Ovary (tissue), 9 donors: Measurements from ENCODE around the gene JAG1. TPM values are rescaled to one million over a fixed set of nuclear protein-coding genes. Genes with fewer than 3 reads are reported as not detected.
"Not testable (repeated sequence)": the region's sequence is repeated elsewhere in the genome, so short reads cannot be mapped to it uniquely, and the experiment has no call there.

ENCODE experiments used
- DNase-seq, 5 donors: peaks; one replicate each; pipeline ENCODE4 v3.0.0-alpha.2; 2019 to 2020
- H3K27ac ChIP-seq, 2 donors: fragments of 200-600 bp; one replicate each; pipeline versions ENCODE4 v1.5.1 to v1.8.0; 2019 to 2022
- H3K27me3 ChIP-seq: fragments of 200-600 bp; one replicate; pipeline ENCODE4 v1.8.0; 2022
- H3K36me3 ChIP-seq: fragments of 200-600 bp; sonication (generic); one replicate; pipeline ENCODE4 v1.5.1; 2019
- H3K4me1 ChIP-seq: one replicate; pipeline ENCODE4 v1.8.1; 2013; ENCODE audit warnings: mild to moderate bottlenecking, moderate library complexity; ENCODE audit not compliant: insufficient read depth
- H3K4me3 ChIP-seq: fragments of 200-600 bp; sonication (generic); one replicate; pipeline ENCODE4 v1.5.1; 2017
- H3K9me3 ChIP-seq, 2 donors: fragments of 200-600 bp in 1 of 2; sonication (generic) in 1 of 2; one replicate each; pipeline versions ENCODE4 v1.5.1 to v1.8.1; 2013 to 2019; ENCODE audit warnings: mild to moderate bottlenecking in 1 of 2, moderate library complexity in 1 of 2
- CTCF ChIP-seq, 3 donors: fragments of 450-650 bp in 2 of 3; fragments of 200-600 bp in 1 of 3; IDR thresholded peaks; one replicate each; pipeline versions ENCODE4 v1.5.1 to v1.8.0; 2016 to 2022; ENCODE audit warnings: antibody characterized with exemption in 3 of 3, mild to moderate bottlenecking in 1 of 3
- EP300 ChIP-seq: sonication (generic); formaldehyde crosslinking; IDR thresholded peaks from one replicate; pipeline ENCODE4 v1.6.1; 2017; ENCODE audit warnings: antibody characterized with exemption
- POLR2A ChIP-seq: fragments of 450-650 bp; IDR thresholded peaks from one replicate; pipeline ENCODE4 v1.6.1; 2017; ENCODE audit warnings: antibody characterized with exemption, mild to moderate bottlenecking, moderate library complexity
- WGBS, 3 donors: extraction: QIAGEN DNeasy Blood & Tissue Kit in 1 of 3; methylation state at CpG; one replicate each; pipeline versions ENCODE4 v1.1.5 to v1.1.7; 2013 to 2017; 5-methylcytosine and 5-hydroxymethylcytosine counted together
- intact Hi-C, 4 donors: fragments of 100-400 bp; cut with DNase I; formaldehyde crosslinking; loops; one replicate each; pipeline versions ENCODE4 v1.11.0 to v1.15.1; 2022 to 2023
- polyA plus RNA-seq, 2 donors: library from polyadenylated mRNA; stranded (reverse); fragments of 200-250 nt in 1 of 2; fragments of 350-450 nt in 1 of 2; fragmentation: Illumina TruSeq in 1 of 2; extraction: RNeasy Lipid Tissue Mini Kit (QIAGEN cat#74804) in 1 of 2; gene quantifications; one replicate each; pipeline ENCODE4 v1.2.3, GENCODE V29; 2013 to 2014
- total RNA-seq, 7 donors: library from RNA; depleted of rRNA in 2 of 7; stranded (reverse); fragments of >200 nt in 2 of 7; fragmentation: NEBNext Ultra II Directional in 3 of 7; extraction: Animal tissue kit (Norgen Biotek cat#: 25700) in 3 of 7; gene quantifications; one replicate each; pipeline versions ENCODE4 v1.1.0 to v1.2.4, GENCODE V29; 2016 to 2023
- donor health status: DM: no; HTN: no; CAD: no; lungs with moderate emphysema.
- donor health status: DM: no; HTN: no; CAD: no.
- donor health status: Bipolar disorder and iron deficiency.
- donor health status: DM: yes; HTN: yes; CAD: no.
- donor health status: DM: no; HTN: no; CAD: no.
- donor health status: DM: yes; HTN: yes; CAD: no.

JAG1 gene
- total and polyA plus RNA-seq, 9 donors: 27.1 to 69.7 (median 41.0) TPM

GRCh38 chr20:10595266-10595665 is 78.5 kb downstream of the JAG1 start:
- H3K4me1 ChIP-seq: peaks cover 1% of the 10 kb centered on the region

GRCh38 chr20:10594296-10594868 is 79.4 kb downstream of the JAG1 start:
- WGBS, 3 donors: 89 to 93% (median 93%) methylated on average over 7 of the region's 7 CpGs
- H3K27ac ChIP-seq: no peak overlapping the region
- no peak overlapping the region for H3K4me3 ChIP-seq
- intact Hi-C loops: no loop called here
- peaks cover 1% of the 10 kb centered on the region for H3K4me1 ChIP-seq
- no peak for TF ChIP-seq EP300
- no peak for TF ChIP-seq CTCF (IDR thresholded peaks at IDR 0.05)
- TF ChIP-seq POLR2A: no peak
- DNase-seq: no peak
- H3K9me3 ChIP-seq: no peaks in the 10 kb centered on the region
- H3K27me3 ChIP-seq: no peaks in the 10 kb centered on the region
- H3K36me3 ChIP-seq: no peaks in the 10 kb centered on the region

More at GRCh38 chr20:10595266-10595665, 78.5 kb downstream of the JAG1 start:
- no peak for DNase-seq
- no peak overlapping the region for H3K27ac ChIP-seq
- TF ChIP-seq POLR2A (no peak), CTCF (IDR thresholded peaks at IDR 0.05) (no peak), EP300 (no peak)
- intact Hi-C loops: no loop called here
- no peak overlapping the region for H3K4me3 ChIP-seq
- H3K36me3 ChIP-seq: no peaks in the 10 kb centered on the region
- 75 to 90% (median 85%) methylated on average over 2 of the region's 2 CpGs for WGBS, 3 donors
- no peaks in the 10 kb centered on the region for H3K27me3 ChIP-seq
- no peaks in the 10 kb centered on the region for H3K9me3 ChIP-seq

- no peak overlapping the region for H3K4me3 ChIP-seq
- intact Hi-C loops: no loop called here
- no peaks in the 10 kb centered on the region for H3K36me3 ChIP-seq
- TF ChIP-seq EP300 (no peak), CTCF (IDR thresholded peaks at IDR 0.05) (no peak), POLR2A (no peak)
- peaks cover 1% of the 10 kb centered on the region for H3K4me1 ChIP-seq
- 41 to 51% (median 45%) methylated on average over 2 of the region's 2 CpGs for WGBS, 3 donors
- no peaks in the 10 kb centered on the region for H3K9me3 ChIP-seq
- no peak overlapping the region for H3K27ac ChIP-seq
- DNase-seq: no peak
- no peaks in the 10 kb centered on the region for H3K27me3 ChIP-seq
Measured at GRCh38 chr20:10591946-10592521, 81.8 kb downstream of the JAG1 start.

- Histone ChIP-seq H3K27ac (no peak overlapping the region), H3K9me3 (no peaks in the 10 kb centered on the region), H3K4me1 (peaks cover 1% of the 10 kb centered on the region), H3K4me3 (no peak overlapping the region), H3K36me3 (no peaks in the 10 kb centered on the region), H3K27me3 (no peaks in the 10 kb centered on the region)
- intact Hi-C loops: no loop called here
- DNase-seq: no peak
- 94 to 97% (median 96%) methylated on average over 1 of the region's 1 CpG for WGBS, 3 donors
- TF ChIP-seq CTCF (IDR thresholded peaks at IDR 0.05) (no peak), POLR2A (no peak), EP300 (no peak)
Measured at GRCh38 chr20:10590950-10591671, 82.7 kb downstream of the JAG1 start.

- H3K4me3 ChIP-seq, DNase-seq: not testable (repeated sequence)
- WGBS, 3 donors: 90 to 94% (median 93%) methylated on average over 10 of the region's 10 CpGs
Measured at GRCh38 chr20:10590446-10590845, 83.4 kb downstream of the JAG1 start.

More at GRCh38 chr20:10590446-10590845, 83.4 kb downstream of the JAG1 start:
- H3K27ac ChIP-seq, H3K36me3 ChIP-seq, H3K9me3 ChIP-seq, H3K4me1 ChIP-seq, H3K27me3 ChIP-seq, intact Hi-C loops: not testable (repeated sequence)
